Stimulated activated CD8-positive, alpha-beta memory T cell treated with anti-CD3 and anti-CD28 coated beads, Interleukin-15, amount 100 ng/mL, for 1 hour (primary cell): ENCODE measurements around the gene SSTR5.

Experiments
- DNase-seq: peaks from one replicate; pipeline ENCODE4 v3.0.0-alpha.2; 2020; ENCODE audit warnings: low read depth

Gene SSTR5

GRCh38 chr16:1055557-1055924 lies 17.0 kb upstream of the SSTR5 start:
- no peak for DNase-seq

- DNase-seq, result no peak
These were observed 16.4 kb upstream of the SSTR5 start for GRCh38 chr16:1056196-1056595.

- peak; percentile 55 for DNase-seq
These were observed 15.2 kb upstream of the SSTR5 start for GRCh38 chr16:1057252-1057932.

- no peak for DNase-seq
These were observed 14.3 kb upstream of the SSTR5 start for GRCh38 chr16:1058216-1058615.

GRCh38 chr16:1059310-1059709 lies 13.2 kb upstream of the SSTR5 start:
- DNase-seq, result no peak

GRCh38 chr16:1060416-1061340 lies 11.9 kb upstream of the SSTR5 start:
- DNase-seq, result no peak

GRCh38 chr16:1061769-1062505 lies 10.6 kb upstream of the SSTR5 start:
- no peak for DNase-seq

GRCh38 chr16:1062895-1063294 lies 9.7 kb upstream of the SSTR5 start:
- DNase-seq, result no peak

GRCh38 chr16:1063728-1064127 lies 8.8 kb upstream of the SSTR5 start:
- DNase-seq, result no peak

- no peak for DNase-seq
These were observed 6.9 kb upstream of the SSTR5 start for GRCh38 chr16:1065469-1066128.

- no peak for DNase-seq
These were observed 5.9 kb upstream of the SSTR5 start for GRCh38 chr16:1066584-1067172.

GRCh38 chr16:1067629-1068028 lies 4.9 kb upstream of the SSTR5 start:
- no peak for DNase-seq

- no peak for DNase-seq
These were observed 4.1 kb upstream of the SSTR5 start for GRCh38 chr16:1068451-1068850.

- no peak for DNase-seq
These were observed 3.4 kb upstream of the SSTR5 start for GRCh38 chr16:1069154-1069553.

- no peak for DNase-seq
These were observed 2.3 kb upstream of the SSTR5 start for GRCh38 chr16:1070084-1070863.

GRCh38 chr16:1070864-1071408 lies 1.6 kb upstream of the SSTR5 start:
- DNase-seq, result no peak

- no peak for DNase-seq
These were observed 854 bp upstream of the SSTR5 start for GRCh38 chr16:1071561-1072225.

GRCh38 chr16:1073262-1073558 lies 663 bp downstream of the SSTR5 start:
- no peak for DNase-seq

- no peak for DNase-seq
These were observed 1.2 kb downstream of the SSTR5 start for GRCh38 chr16:1073566-1074378.

GRCh38 chr16:1074379-1074649 lies 1.8 kb downstream of the SSTR5 start:
- no peak for DNase-seq
